Astrocyte of the hippocampus (primary cell): ENCODE data around the gene TBC1D17.

Experiments
- DNase-seq: peaks from one replicate; pipeline ENCODE4 v3.0.0; 2011; ENCODE audit warnings: low read depth, low spot score

Gene TBC1D17

GRCh38 chr19:49877020-49877878 lies at the start of gene TBC1D17, which contains the start of gene AKT1S1:
TSS of gene TBC1D17 (plus strand) at chr19:49877702. CDS start at chr19:49877724, 22 bp downstream.
TSS of gene AKT1S1 (minus strand) at chr19:49877355. CDS start at chr19:49873295, 4,060 bp downstream.
- DNase-seq, result peak; percentile 100

DNA sequence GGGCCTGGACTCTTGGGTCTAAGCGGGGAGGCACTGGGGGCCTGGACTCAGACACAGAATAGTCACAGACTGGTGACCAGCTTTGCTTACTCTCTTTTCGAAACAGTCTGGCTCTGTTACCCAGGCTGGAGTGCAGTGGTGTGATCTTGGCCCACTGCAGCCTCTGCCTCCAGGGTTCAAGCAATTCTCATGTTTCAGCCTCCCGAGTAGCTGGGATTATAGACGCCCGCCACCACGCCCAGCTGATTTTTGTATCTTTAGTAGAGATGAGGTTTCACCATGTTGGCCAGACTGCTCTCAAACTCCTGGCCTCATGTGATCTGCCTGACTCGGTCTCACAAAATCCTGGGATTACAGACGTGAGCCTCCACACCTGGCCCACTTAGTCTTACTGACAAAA lies 48.3 kb upstream of the TBC1D17 start:
- no peak for DNase-seq

DNA sequence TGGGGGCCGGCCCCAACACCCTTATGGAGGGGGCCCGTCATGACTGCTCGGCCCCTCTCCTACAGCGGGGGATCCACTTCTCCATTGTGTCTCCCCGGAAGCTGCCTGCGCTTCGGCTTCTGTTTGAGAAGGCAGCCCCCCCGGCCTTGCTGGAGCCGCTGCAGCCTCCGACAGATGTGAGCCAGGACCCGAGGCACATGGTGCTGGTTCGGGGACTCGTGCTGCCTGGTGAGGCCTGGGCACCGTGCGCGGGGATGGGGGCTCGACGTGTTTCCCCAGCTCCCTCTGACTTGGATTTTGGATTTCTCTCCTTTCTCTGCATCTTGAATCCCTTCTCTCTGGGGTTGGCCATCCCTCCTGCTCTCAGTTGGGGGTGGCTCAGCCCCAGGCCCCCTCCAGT lies 47.8 kb upstream of the TBC1D17 start:
- DNase-seq, result no peak

DNA sequence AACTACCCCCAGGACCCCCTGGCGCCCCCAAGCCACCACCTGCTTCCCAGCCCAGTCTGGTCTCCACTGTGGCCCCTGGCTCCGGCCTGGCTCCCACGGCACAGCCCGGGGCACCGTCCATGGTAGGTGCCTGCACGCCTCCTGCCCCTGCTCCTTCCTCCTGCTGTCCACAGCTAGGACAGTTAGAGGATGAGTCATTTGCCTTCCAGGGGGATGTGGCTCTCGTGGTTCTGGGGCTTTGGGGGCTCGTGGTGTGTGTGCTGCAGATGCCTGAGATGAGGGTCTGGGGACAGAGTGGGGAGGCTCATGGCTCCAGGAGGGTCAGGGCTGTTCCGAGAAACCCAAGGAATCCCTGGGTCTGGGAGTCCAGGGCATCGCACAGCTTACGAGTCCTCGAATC lies 46.7 kb upstream of the TBC1D17 start:
- no peak for DNase-seq

- no peak for DNase-seq
Measured at GRCh38 chr19:49831592-49831991, 45.9 kb upstream of the TBC1D17 start.

GRCh38 chr19:49832556-49832955 lies 44.9 kb upstream of the TBC1D17 start:
- no peak for DNase-seq

GRCh38 chr19:49833599-49833998 lies 43.9 kb upstream of the TBC1D17 start:
- no peak for DNase-seq

GRCh38 chr19:49835562-49835961 lies 41.9 kb upstream of the TBC1D17 start:
- DNase-seq, result no peak

DNA sequence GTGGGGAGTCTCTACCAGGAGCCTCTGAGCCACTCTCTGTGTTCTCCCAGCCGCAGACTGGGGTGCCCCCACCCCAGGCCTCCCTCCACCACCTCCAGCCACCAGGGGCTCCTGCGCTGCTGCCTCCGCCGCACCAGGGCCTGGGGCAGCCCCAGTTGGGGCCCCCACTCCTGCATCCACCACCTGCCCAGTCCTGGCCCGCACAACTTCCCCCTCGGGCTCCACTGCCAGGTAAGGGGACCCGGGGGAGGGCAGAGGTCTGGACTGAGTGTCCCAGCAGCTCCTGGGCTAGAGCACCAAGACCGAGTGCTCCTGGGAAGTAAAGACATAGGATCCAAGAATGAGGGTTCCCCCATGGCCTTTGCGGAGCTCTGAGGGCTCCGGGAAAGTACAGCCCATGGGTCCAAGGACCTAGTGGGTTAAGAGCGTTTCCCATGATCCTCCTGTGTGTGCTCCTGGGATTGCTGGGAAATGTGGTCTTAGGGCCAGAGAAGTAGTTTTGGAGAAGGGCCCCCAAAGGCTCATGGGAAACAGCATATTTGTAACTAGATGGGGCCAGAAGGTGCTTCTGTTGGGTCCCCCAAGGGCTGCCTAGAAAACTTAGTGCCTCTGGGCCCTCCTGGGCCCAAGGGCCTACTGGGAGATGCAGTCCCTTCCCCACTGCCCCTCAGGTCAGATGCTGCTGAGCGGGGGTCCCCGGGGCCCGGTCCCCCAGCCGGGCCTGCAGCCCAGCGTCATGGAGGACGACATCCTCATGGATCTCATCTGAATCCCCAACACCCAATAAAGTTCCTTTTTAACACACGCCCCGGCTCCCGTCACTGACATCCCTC lies 41.1 kb upstream of the TBC1D17 start:
- DNase-seq, result no peak

- peak; percentile 36 for DNase-seq
Measured at GRCh38 chr19:49837009-49837310, 40.5 kb upstream of the TBC1D17 start.

- no peak for DNase-seq
Measured at GRCh38 chr19:49837425-49837824, 40.1 kb upstream of the TBC1D17 start.

- no peak for DNase-seq
Measured at GRCh38 chr19:49838885-49839588, 38.5 kb upstream of the TBC1D17 start.

DNA sequence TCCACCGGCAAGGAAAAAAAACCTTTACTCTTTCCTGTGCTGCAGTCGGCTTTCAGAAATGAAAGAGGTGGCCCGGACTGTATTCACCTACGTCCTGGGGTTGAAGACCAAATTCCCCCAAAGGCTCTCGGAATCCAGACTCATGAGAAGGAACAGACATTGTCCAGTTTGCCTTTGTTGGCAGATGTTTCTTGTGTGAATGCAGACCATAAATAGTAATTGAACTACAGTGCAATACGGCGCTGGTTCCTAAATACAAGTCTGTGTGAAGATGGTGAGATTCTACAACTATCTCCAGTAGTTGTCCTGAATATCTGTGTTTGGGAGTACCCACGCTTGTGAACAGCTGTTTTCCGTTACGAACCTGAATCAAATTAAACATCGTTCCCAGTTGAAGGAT lies 37.8 kb upstream of the TBC1D17 start:
- DNase-seq, result no peak

DNA sequence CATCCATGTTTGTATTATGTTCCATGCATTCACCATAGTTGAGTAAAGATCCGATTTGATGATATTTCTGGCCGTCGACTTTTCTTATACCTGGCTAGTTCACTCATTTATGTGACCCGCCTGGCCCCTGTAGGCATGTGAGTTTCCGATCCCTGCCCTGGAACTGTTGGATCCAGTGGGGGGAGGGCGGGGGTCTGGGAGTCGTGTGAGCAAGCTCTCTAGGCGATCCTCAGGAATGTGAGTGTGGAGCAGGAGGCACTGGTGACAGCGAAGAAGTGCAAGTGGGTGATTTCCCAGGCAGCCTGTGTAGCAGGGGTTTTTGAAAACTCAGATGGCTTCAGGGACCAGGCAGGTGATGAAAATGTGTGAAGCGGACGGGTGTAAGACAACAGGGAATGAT lies 37.2 kb upstream of the TBC1D17 start:
- DNase-seq, result no peak

DNA sequence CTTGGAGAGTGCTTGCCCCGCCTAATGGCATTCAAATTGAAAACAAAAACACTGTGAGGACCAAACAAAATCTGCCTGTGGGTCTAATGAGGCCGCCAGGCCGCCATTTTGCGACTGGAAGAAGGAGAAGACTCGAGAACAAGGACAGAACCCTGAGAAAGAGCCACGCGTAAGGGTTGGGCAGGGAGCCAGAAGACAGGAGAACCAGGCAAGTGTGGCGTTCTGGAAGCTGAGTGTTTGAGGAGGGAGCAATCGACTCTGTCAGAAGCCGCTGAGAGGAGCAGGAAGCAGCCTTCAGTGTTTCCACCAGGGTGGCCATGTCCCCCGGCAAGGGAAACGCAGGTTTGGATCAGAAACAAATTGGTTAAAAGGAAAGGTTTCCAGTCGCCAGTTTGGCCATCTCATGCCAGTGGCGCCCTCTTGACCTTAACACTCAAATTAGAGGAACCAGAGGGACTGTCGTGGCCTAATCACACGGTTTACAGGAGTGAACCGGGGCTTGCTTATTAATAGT lies 36.7 kb upstream of the TBC1D17 start:
- DNase-seq, result no peak

- no peak for DNase-seq
Measured at GRCh38 chr19:49843265-49843664, 34.2 kb upstream of the TBC1D17 start.

GRCh38 chr19:49844138-49845095 lies 33.1 kb upstream of the TBC1D17 start:
- no peak for DNase-seq

GRCh38 chr19:49845414-49845813 lies 32.1 kb upstream of the TBC1D17 start:
- no peak for DNase-seq

DNA sequence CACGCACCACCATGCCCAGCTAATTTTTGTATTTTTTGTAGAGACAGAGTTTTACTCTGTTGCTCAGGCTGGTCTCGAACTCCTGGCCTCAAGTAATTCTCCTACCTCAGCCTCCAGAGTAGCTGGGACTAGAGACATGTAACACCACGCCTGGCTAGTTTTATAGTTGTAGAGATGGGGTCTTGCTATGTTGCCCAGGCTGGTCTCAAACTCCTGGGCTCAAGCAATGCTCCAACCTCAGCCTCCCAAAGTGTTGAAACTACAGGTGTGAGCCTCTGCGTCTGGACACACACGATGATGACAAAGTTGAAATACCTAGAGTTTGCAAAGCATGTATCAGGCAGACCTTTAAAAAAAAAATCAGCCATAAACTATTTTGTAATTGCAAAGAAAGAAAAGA lies 31.1 kb upstream of the TBC1D17 start:
- no peak for DNase-seq

GRCh38 chr19:49847731-49848696 lies 29.5 kb upstream of the TBC1D17 start:
- peak; percentile 89 for DNase-seq
